Common myeloid progenitor, CD34-positive (primary cell): ENCODE data around the gene GNAS-AS1.

Source experiments
- CTCF ChIA-PET: fragments of 350-600 bp; sonication (Branson Sonifier 250); formaldehyde crosslinking; loops from one replicate; lab custom pipeline; 2021; ENCODE audit warnings: antibody characterized with exemption; lab: Charles Lee
- POLR2A ChIA-PET: fragments of 350-600 bp; sonication (Branson Sonifier 250); formaldehyde crosslinking; loops from one replicate; lab custom pipeline; 2021; ENCODE audit warnings: antibody characterized with exemption; lab: Charles Lee
- DNase-seq, 3 donors: peaks; one replicate each; pipeline versions ENCODE4 v3.0.0 to v3.0.0-alpha.2; 2013
- H3K27ac ChIP-seq, 2 experiments: 1 replicate in 1 of 2; 2 replicates in 1 of 2; pipeline ENCODE4 v1.7.0; 2013; ENCODE audit warnings: inconsistent platforms in 2 of 2, low read length in 2 of 2, mild to moderate bottlenecking in 2 of 2, low read depth in 1 of 2, moderate library complexity in 1 of 2; ENCODE audit not compliant: severe bottlenecking in 2 of 2, insufficient read depth in 1 of 2, poor library complexity in 1 of 2
- H3K27me3 ChIP-seq, 5 experiments: replicated peaks in 2 of 5; 1 replicate in 3 of 5; 2 replicates in 2 of 5; pipeline versions ENCODE4 v1.6.1 to v1.7.0; 2013; ENCODE audit warnings: low read length in 4 of 5, mild to moderate bottlenecking in 2 of 5, moderate library complexity in 2 of 5, inconsistent platforms in 1 of 5; ENCODE audit not compliant: insufficient read depth in 5 of 5, control insufficient read depth in 4 of 5
- H3K36me3 ChIP-seq, 4 experiments: 1 replicate in 2 of 4; 2 replicates in 2 of 4; pipeline versions ENCODE4 v1.6.1 to v1.7.0; 2013; ENCODE audit warnings: low read length in 3 of 4, control low read depth in 1 of 4, mild to moderate bottlenecking in 1 of 4; ENCODE audit not compliant: control insufficient read depth in 4 of 4, insufficient read depth in 4 of 4
- H3K4me1 ChIP-seq, 4 experiments: 1 replicate in 3 of 4; 2 replicates in 1 of 4; pipeline versions ENCODE4 v1.6.1 to v1.7.1; 2013; ENCODE audit warnings: low read length in 3 of 4, mild to moderate bottlenecking in 3 of 4, control low read depth in 1 of 4, inconsistent platforms in 1 of 4, moderate library complexity in 1 of 4; ENCODE audit not compliant: control insufficient read depth in 4 of 4, insufficient read depth in 4 of 4; ENCODE audit errors: control extremely low read depth in 1 of 4
- H3K4me3 ChIP-seq, 7 experiments: 1 replicate in 4 of 7; 2 replicates in 3 of 7; pipeline versions ENCODE4 v1.5.1 to v1.7.0; 2013; ENCODE audit warnings: mild to moderate bottlenecking in 7 of 7, low read length in 6 of 7, moderate library complexity in 6 of 7, inconsistent platforms in 2 of 7, low read depth in 2 of 7, control low read depth in 1 of 7; ENCODE audit not compliant: insufficient read depth in 4 of 7, control insufficient read depth in 1 of 7; ENCODE audit errors: extremely low read depth in 1 of 7
- H3K9me3 ChIP-seq, 5 experiments: 1 replicate in 4 of 5; 2 replicates in 1 of 5; pipeline versions ENCODE4 v1.6.1 to v1.7.1; 2013; ENCODE audit warnings: low read length in 4 of 5, mild to moderate bottlenecking in 2 of 5, inconsistent platforms in 1 of 5, low read depth in 1 of 5, moderate library complexity in 1 of 5; ENCODE audit not compliant: control insufficient read depth in 4 of 5, insufficient read depth in 2 of 5; ENCODE audit errors: control extremely low read depth in 1 of 5
- WGBS: methylation state at CpG from one replicate; pipeline ENCODE4 v1.1.5; 2013; ENCODE audit not compliant: insufficient coverage; 5-methylcytosine and 5-hydroxymethylcytosine counted together

GNAS-AS1 gene

GRCh38 chr20:58800134-58800871 is 50.4 kb downstream of the GNAS-AS1 start:
- POLR2A ChIA-PET: no interaction called here
- Histone ChIP-seq H3K27ac (no peak overlapping the region), H3K36me3 (no peaks in the 10 kb centered on the region), H3K9me3 (no peaks in the 10 kb centered on the region), H3K4me3 (no peak overlapping the region), H3K27me3 (peaks cover 0 to 52% (median 14%) of the 10 kb centered on the region in 5 experiments), H3K4me1 (no peaks in the 10 kb centered on the region)
- 80% methylated on average over 20 of the region's 22 CpGs for WGBS
- DNase-seq: no peak
- CTCF ChIA-PET: no interaction called here

GRCh38 chr20:58797371-58798338 is 53.0 kb downstream of the GNAS-AS1 start:
- 96% methylated on average over 17 of the region's 26 CpGs for WGBS

GRCh38 chr20:58795923-58796245 is 54.8 kb downstream of the GNAS-AS1 start:
- no peaks in the 10 kb centered on the region for H3K4me1 ChIP-seq
- ChIA-PET POLR2A (no interaction called here), CTCF (no interaction called here)
- DNase-seq: no peak
- peaks cover 0 to 36% (median 5%) of the 10 kb centered on the region in 5 experiments for H3K27me3 ChIP-seq
- no peaks in the 10 kb centered on the region for H3K9me3 ChIP-seq
- H3K36me3 ChIP-seq: no peaks in the 10 kb centered on the region
- no peak overlapping the region for H3K4me3 ChIP-seq
- H3K27ac ChIP-seq: no peak overlapping the region
- WGBS: 100% methylated on average over 4 of the region's 6 CpGs

More at GRCh38 chr20:58797371-58798338, 53.0 kb downstream of the GNAS-AS1 start:
- H3K4me3 ChIP-seq: no peak overlapping the region
- H3K4me1 ChIP-seq: no peaks in the 10 kb centered on the region
- DNase-seq: no peak
- H3K9me3 ChIP-seq: no peaks in the 10 kb centered on the region
- POLR2A ChIA-PET: no interaction called here
- H3K27ac ChIP-seq: no peak overlapping the region
- H3K36me3 ChIP-seq: no peaks in the 10 kb centered on the region
- H3K27me3 ChIP-seq: peaks cover 0 to 35% (median 8%) of the 10 kb centered on the region in 5 experiments
- CTCF ChIA-PET: no interaction called here

GRCh38 chr20:58795181-58795922 is 55.4 kb downstream of the GNAS-AS1 start:
- Histone ChIP-seq H3K9me3 (no peaks in the 10 kb centered on the region), H3K27ac (no peak overlapping the region), H3K4me3 (no peak overlapping the region), H3K27me3 (peaks cover 0 to 35% (median 5%) of the 10 kb centered on the region in 5 experiments), H3K36me3 (no peaks in the 10 kb centered on the region), H3K4me1 (no peaks in the 10 kb centered on the region)
- no peak for DNase-seq
- WGBS: 97% methylated on average over 17 of the region's 20 CpGs
- ChIA-PET CTCF (no interaction called here), POLR2A (no interaction called here)

- 94% methylated on average over 19 of the region's 19 CpGs for WGBS
- ChIA-PET POLR2A (no interaction called here), CTCF (no interaction called here)
These were observed 56.1 kb downstream of the GNAS-AS1 start for GRCh38 chr20:58794510-58795180.

GRCh38 chr20:58793512-58794420 is 56.9 kb downstream of the GNAS-AS1 start:
- WGBS: 90% methylated on average over 25 of the region's 29 CpGs
- POLR2A ChIA-PET: no interaction called here
- Histone ChIP-seq H3K36me3 (no peaks in the 10 kb centered on the region), H3K27me3 (peaks cover 0 to 32% (median 7%) of the 10 kb centered on the region in 5 experiments), H3K9me3 (no peaks in the 10 kb centered on the region), H3K27ac (no peak overlapping the region), H3K4me3 (no peak overlapping the region), H3K4me1 (no peaks in the 10 kb centered on the region)
- DNase-seq: no peak
- CTCF ChIA-PET: no interaction called here

More at GRCh38 chr20:58794510-58795180, 56.1 kb downstream of the GNAS-AS1 start:
- no peaks in the 10 kb centered on the region for H3K36me3 ChIP-seq
- H3K27ac ChIP-seq: no peak overlapping the region
- no peak for DNase-seq
- H3K9me3 ChIP-seq: no peaks in the 10 kb centered on the region
- H3K4me3 ChIP-seq: no peak overlapping the region
- no peaks in the 10 kb centered on the region for H3K4me1 ChIP-seq
- H3K27me3 ChIP-seq: peaks cover 0 to 35% (median 5%) of the 10 kb centered on the region in 5 experiments
